IPS-20b (cell line): ENCODE data around the gene IL1RL2.

Source experiments
- H3K27ac ChIP-seq: one replicate; pipeline ENCODE4 v1.5.1; 2013; ENCODE audit warnings: low read length
- H3K27me3 ChIP-seq: 2 replicates; pipeline ENCODE4 v1.6.1; 2013; ENCODE audit warnings: mild to moderate bottlenecking, low read length, inconsistent platforms; ENCODE audit not compliant: insufficient read depth
- H3K36me3 ChIP-seq: 2 replicates; pipeline ENCODE4 v1.6.1; 2013; ENCODE audit warnings: low read depth, mild to moderate bottlenecking, inconsistent platforms, low read length, moderate library complexity; ENCODE audit not compliant: insufficient read depth
- H3K4me1 ChIP-seq: 2 replicates; pipeline ENCODE4 v1.6.1; 2013; ENCODE audit warnings: mild to moderate bottlenecking, control low read depth, inconsistent platforms, low read length, moderate library complexity; ENCODE audit not compliant: insufficient read depth
- H3K4me3 ChIP-seq: 2 replicates; pipeline ENCODE4 v1.5.1; 2013; ENCODE audit warnings: mild to moderate bottlenecking, low read length, inconsistent platforms
- H3K9ac ChIP-seq: 2 replicates; pipeline ENCODE4 v1.6.1; 2013; ENCODE audit warnings: low read depth, mild to moderate bottlenecking, inconsistent platforms, low read length, moderate library complexity
- H3K9me3 ChIP-seq: 2 replicates; pipeline ENCODE4 v1.6.1; 2013; ENCODE audit warnings: mild to moderate bottlenecking, low read depth, low read length, inconsistent platforms; ENCODE audit not compliant: insufficient read depth

Gene IL1RL2

GRCh38 chr2:102206666-102207341 is 20.0 kb downstream of the IL1RL2 start:
- Histone ChIP-seq H3K9me3 (no peaks in the 10 kb centered on the region), H3K4me3 (no peak overlapping the region), H3K27me3 (no peaks in the 10 kb centered on the region), H3K4me1 (no peaks in the 10 kb centered on the region), H3K27ac (no peak overlapping the region), H3K36me3 (no peaks in the 10 kb centered on the region), H3K9ac (no peak overlapping the region)

- no peaks in the 10 kb centered on the region for H3K4me1 ChIP-seq
- H3K27ac ChIP-seq = no peak overlapping the region
- no peaks in the 10 kb centered on the region for H3K27me3 ChIP-seq
- no peaks in the 10 kb centered on the region for H3K9me3 ChIP-seq
- H3K9ac ChIP-seq = no peak overlapping the region
- H3K36me3 ChIP-seq = no peaks in the 10 kb centered on the region
- no peak overlapping the region for H3K4me3 ChIP-seq
Measured at GRCh38 chr2:102208774-102209173, 22.0 kb downstream of the IL1RL2 start.

GRCh38 chr2:102209474-102209873 is 22.7 kb downstream of the IL1RL2 start:
- H3K4me1 ChIP-seq = no peaks in the 10 kb centered on the region
- H3K9me3 ChIP-seq = no peaks in the 10 kb centered on the region
- H3K36me3 ChIP-seq = no peaks in the 10 kb centered on the region
- no peak overlapping the region for H3K9ac ChIP-seq
- no peak overlapping the region for H3K27ac ChIP-seq
- no peak overlapping the region for H3K4me3 ChIP-seq
- H3K27me3 ChIP-seq = no peaks in the 10 kb centered on the region

GRCh38 chr2:102217032-102217431 is 30.2 kb downstream of the IL1RL2 start:
- no peak overlapping the region for H3K4me3 ChIP-seq
- no peak overlapping the region for H3K27ac ChIP-seq
- peaks cover 17% of the 10 kb centered on the region; the same call in 1 of the 2 replicates for H3K9me3 ChIP-seq
- no peaks in the 10 kb centered on the region for H3K27me3 ChIP-seq
- H3K36me3 ChIP-seq = no peaks in the 10 kb centered on the region
- H3K4me1 ChIP-seq = no peaks in the 10 kb centered on the region
- H3K9ac ChIP-seq = no peak overlapping the region

GRCh38 chr2:102224824-102225739 is 38.3 kb downstream of the IL1RL2 start:
- H3K9me3 ChIP-seq = no peaks in the 10 kb centered on the region
- H3K27ac ChIP-seq = no peak overlapping the region
- H3K9ac ChIP-seq = no peak overlapping the region
- no peaks in the 10 kb centered on the region for H3K27me3 ChIP-seq
- H3K36me3 ChIP-seq = no peaks in the 10 kb centered on the region
- no peak overlapping the region for H3K4me3 ChIP-seq
- peaks cover 8% of the 10 kb centered on the region; the same call in 1 of the 2 replicates for H3K4me1 ChIP-seq

- peaks cover 8% of the 10 kb centered on the region; the same call in 1 of the 2 replicates for H3K4me1 ChIP-seq
- no peak overlapping the region for H3K9ac ChIP-seq
- no peaks in the 10 kb centered on the region for H3K27me3 ChIP-seq
- H3K27ac ChIP-seq = no peak overlapping the region
- no peaks in the 10 kb centered on the region for H3K36me3 ChIP-seq
- no peaks in the 10 kb centered on the region for H3K9me3 ChIP-seq
- H3K4me3 ChIP-seq = no peak overlapping the region
Measured at GRCh38 chr2:102226171-102226570, 39.3 kb downstream of the IL1RL2 start.

- Histone ChIP-seq H3K27ac (no peak overlapping the region), H3K9me3 (no peaks in the 10 kb centered on the region), H3K27me3 (no peaks in the 10 kb centered on the region), H3K9ac (no peak overlapping the region), H3K4me1 (peaks cover 8% of the 10 kb centered on the region; the same call in 1 of the 2 replicates), H3K36me3 (no peaks in the 10 kb centered on the region), H3K4me3 (no peak overlapping the region)
Measured at GRCh38 chr2:102226612-102227391, 40.0 kb downstream of the IL1RL2 start.

GRCh38 chr2:102229141-102229769 is 42.4 kb downstream of the IL1RL2 start:
- H3K9ac ChIP-seq = no peak overlapping the region
- no peak overlapping the region for H3K27ac ChIP-seq
- no peaks in the 10 kb centered on the region for H3K9me3 ChIP-seq
- no peaks in the 10 kb centered on the region for H3K27me3 ChIP-seq
- no peak overlapping the region for H3K4me3 ChIP-seq
- peaks cover 8% of the 10 kb centered on the region; the same call in 1 of the 2 replicates for H3K4me1 ChIP-seq
- no peaks in the 10 kb centered on the region for H3K36me3 ChIP-seq

- peaks cover 8% of the 10 kb centered on the region; the same call in 1 of the 2 replicates for H3K4me1 ChIP-seq
- H3K36me3 ChIP-seq = no peaks in the 10 kb centered on the region
- no peak overlapping the region for H3K27ac ChIP-seq
- H3K4me3 ChIP-seq = no peak overlapping the region
- H3K27me3 ChIP-seq = no peaks in the 10 kb centered on the region
- no peaks in the 10 kb centered on the region for H3K9me3 ChIP-seq
- H3K9ac ChIP-seq = no peak overlapping the region
Measured at GRCh38 chr2:102230410-102230909, 43.6 kb downstream of the IL1RL2 start.

- Histone ChIP-seq H3K4me1 (peaks cover 4% of the 10 kb centered on the region; the same call in 1 of the 2 replicates), H3K4me3 (no peak overlapping the region), H3K9me3 (no peaks in the 10 kb centered on the region), H3K27ac (no peak overlapping the region), H3K27me3 (no peaks in the 10 kb centered on the region), H3K9ac (no peak overlapping the region), H3K36me3 (no peaks in the 10 kb centered on the region)
Measured at GRCh38 chr2:102233132-102233884, 46.5 kb downstream of the IL1RL2 start.
